GM19328 (cell line): ENCODE measurements around the gene LTN1.
A peak's percentile ranks its signal among the peaks of the same experiment; 100 is the strongest.

Source experiments
- ATAC-seq: cut with Tn5 transposase; IDR thresholded peaks from one replicate; pipeline ENCODE4 v1.9.1; 2021; ENCODE audit warnings: mild to moderate bottlenecking, moderate library complexity; ENCODE audit not compliant: unreplicated experiment

The LTN1 gene

GRCh38 chr21:28885853-28886177, 106.9 kb downstream of the LTN1 start:
- ATAC-seq: no peak

DNA sequence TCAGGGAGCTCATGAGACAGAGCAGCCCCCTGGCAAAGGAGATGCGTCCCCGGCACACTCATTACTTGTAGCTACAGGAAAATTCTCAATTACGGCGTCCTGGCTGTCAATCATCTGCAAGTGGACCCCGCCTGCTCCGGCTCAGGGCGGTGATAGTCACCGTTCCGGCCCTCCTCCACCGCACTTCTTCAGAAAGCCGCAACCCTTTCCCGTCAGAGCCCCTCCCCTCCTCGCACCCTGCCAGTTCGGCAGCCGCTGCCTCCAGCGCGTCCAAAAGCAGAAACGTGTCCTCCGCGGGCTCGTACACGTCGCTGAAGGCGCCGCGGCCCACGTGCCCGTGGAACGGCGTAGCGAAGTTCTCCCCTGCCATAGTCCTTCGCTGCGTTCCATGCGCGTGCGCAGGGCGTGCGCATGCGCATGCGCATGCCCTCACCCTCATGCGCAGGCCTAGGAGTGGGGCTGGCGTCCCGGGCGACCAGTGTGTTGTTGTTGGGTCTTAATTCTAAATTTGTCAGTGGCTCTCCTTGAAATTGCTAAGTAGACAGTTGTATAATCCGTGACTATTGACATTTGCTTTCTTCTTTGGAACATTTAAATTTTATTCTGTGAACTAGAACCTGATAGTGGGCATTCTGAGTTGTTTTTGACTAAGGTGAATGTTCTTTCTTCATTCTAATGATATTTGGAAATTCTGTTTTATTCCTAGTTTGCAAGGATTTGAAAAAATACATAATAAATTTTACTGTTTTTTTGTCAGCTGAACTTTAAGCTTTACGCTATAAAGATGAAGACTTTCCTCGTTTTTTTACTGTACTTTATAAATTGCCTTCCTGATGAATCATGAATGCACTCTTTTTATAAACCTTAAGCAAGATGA, 107.5 kb downstream of the LTN1 start:
- ATAC-seq: peak; percentile 98

- peak; percentile 27 for ATAC-seq
Measured at GRCh38 chr21:28884481-28884880, 108.2 kb downstream of the LTN1 start.

DNA sequence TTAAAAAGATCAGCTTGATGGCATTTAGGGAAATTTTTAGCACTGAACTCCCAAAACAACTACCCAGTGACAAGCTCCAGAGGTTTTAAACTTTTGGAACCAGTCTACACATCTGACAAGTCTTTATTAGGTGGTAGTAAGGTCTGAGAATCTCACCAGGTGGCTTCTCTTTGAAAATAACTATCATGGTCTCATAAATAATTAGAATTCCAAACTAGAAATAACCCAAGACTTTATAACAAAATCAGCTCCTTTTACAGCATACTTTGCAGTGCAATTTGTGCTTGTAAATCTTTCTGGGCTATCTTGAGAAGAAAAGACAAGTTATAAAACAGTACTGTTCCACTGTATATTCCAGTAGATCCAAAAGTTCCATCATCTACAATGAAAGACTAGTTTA, 108.7 kb downstream of the LTN1 start:
- no peak for ATAC-seq

- ATAC-seq: no peak
Measured at GRCh38 chr21:28882345-28882744, 110.3 kb downstream of the LTN1 start.
